HEK293 (cell line): ENCODE results near the gene RANBP1.
A peak's percentile ranks its signal among the peaks of the same experiment; 100 is the strongest.

Experiments used
- CTCF ChIA-PET: fragments of 350-600 bp; formaldehyde crosslinking; extraction: SDS; loops from one replicate; lab custom pipeline; 2021; ENCODE audit warnings: antibody characterized with exemption; lab: Yijun Ruan, JAX
- POLR2A ChIA-PET: fragments of 300-600 bp; formaldehyde crosslinking; extraction: SDS; loops from one replicate; lab custom pipeline; 2020; ENCODE audit warnings: antibody characterized with exemption, inconsistent platforms; lab: Yijun Ruan, JAX
- H3K27ac ChIP-seq: fragments of 200-500 bp; sonication (Bioruptor generic); 2 replicates; pipeline ENCODE4 v1.5.1; 2014; ENCODE audit warnings: low read depth, low read length, control low read depth, inconsistent platforms; ENCODE audit errors: extremely low read depth
- H3K36me3 ChIP-seq, 2 experiments: fragments of 200-500 bp in 1 of 2; sonication (Bioruptor generic) in 1 of 2; 1 replicate in 1 of 2; 2 replicates in 1 of 2; pipeline ENCODE4 v1.5.1; 2014 to 2017; ENCODE audit warnings: inconsistent platforms in 2 of 2, low read length in 2 of 2; ENCODE audit not compliant: control insufficient read depth in 2 of 2, insufficient read depth in 1 of 2
- H3K4me1 ChIP-seq: fragments of 200-500 bp; sonication (Bioruptor generic); 2 replicates; pipeline ENCODE4 v1.5.1; 2014; ENCODE audit warnings: mild to moderate bottlenecking, low read length, inconsistent platforms; ENCODE audit not compliant: control insufficient read depth, insufficient read depth
- H3K4me3 ChIP-seq: 2 replicates; pipeline ENCODE4 v1.5.1; 2011; ENCODE audit warnings: low read depth, mild to moderate bottlenecking, control low read depth, low read length, moderate library complexity
- H3K9me3 ChIP-seq: fragments of 200-500 bp; sonication (Bioruptor generic); 2 replicates; pipeline ENCODE4 v1.5.1; 2014; ENCODE audit warnings: low read depth, low read length, inconsistent platforms; ENCODE audit not compliant: control insufficient read depth, insufficient read depth
- GLI4 ChIP-seq: fragments of 450-650 bp; formaldehyde crosslinking; IDR thresholded peaks from 2 replicates; pipeline ENCODE4 v1.5.1; 2016; ENCODE audit warnings: missing biosample characterization, missing genetic modification characterization
- HIC1 ChIP-seq: fragments of 450-650 bp; formaldehyde crosslinking; IDR thresholded peaks from 2 replicates; pipeline ENCODE4 v1.5.1; 2016; ENCODE audit warnings: missing biosample characterization, missing genetic modification characterization
- INSM2 ChIP-seq: fragments of 450-650 bp; formaldehyde crosslinking; IDR thresholded peaks from 2 replicates; pipeline ENCODE4 v1.5.1; 2016; ENCODE audit warnings: missing biosample characterization, missing genetic modification characterization
- MYNN ChIP-seq: fragments of 450-650 bp; formaldehyde crosslinking; IDR thresholded peaks from 2 replicates; pipeline ENCODE4 v1.5.1; 2016; ENCODE audit warnings: missing biosample characterization, missing genetic modification characterization, borderline replicate concordance
- PATZ1 ChIP-seq: fragments of 450-650 bp; formaldehyde crosslinking; IDR thresholded peaks from 2 replicates; pipeline ENCODE4 v1.5.1; 2016; ENCODE audit warnings: missing biosample characterization, missing genetic modification characterization
- REPIN1 ChIP-seq: fragments of 450-650 bp; formaldehyde crosslinking; IDR thresholded peaks from 2 replicates; pipeline ENCODE4 v1.5.1; 2017; ENCODE audit warnings: missing biosample characterization, missing genetic modification characterization, low read depth
- TSHZ1 ChIP-seq: fragments of 450-650 bp; formaldehyde crosslinking; IDR thresholded peaks from 2 replicates; pipeline ENCODE4 v1.5.1; 2016; ENCODE audit warnings: missing biosample characterization, missing genetic modification characterization, borderline replicate concordance
- WT1 ChIP-seq: fragments of 450-650 bp; formaldehyde crosslinking; IDR thresholded peaks from 2 replicates; pipeline ENCODE4 v1.5.1; 2016; ENCODE audit warnings: missing biosample characterization, missing genetic modification characterization
- ZFHX2 ChIP-seq: fragments of 450-650 bp; formaldehyde crosslinking; conservative IDR thresholded peaks from 2 replicates; pipeline ENCODE4 v1.5.1; 2016; ENCODE audit warnings: missing biosample characterization, missing genetic modification characterization
- ZFP3 ChIP-seq: fragments of 450-650 bp; formaldehyde crosslinking; IDR thresholded peaks from 2 replicates; pipeline ENCODE4 v1.5.1; 2016; ENCODE audit warnings: low read depth, missing biosample characterization, missing genetic modification characterization
- ZFP69B ChIP-seq: fragments of 450-650 bp; formaldehyde crosslinking; IDR thresholded peaks from 2 replicates; pipeline ENCODE4 v1.5.1; 2016; ENCODE audit warnings: missing biosample characterization, missing genetic modification characterization
- ZNF114 ChIP-seq: fragments of 450-650 bp; formaldehyde crosslinking; IDR thresholded peaks from 2 replicates; pipeline ENCODE4 v1.5.0; 2017; ENCODE audit warnings: missing biosample characterization, missing genetic modification characterization
- ZNF248 ChIP-seq: fragments of 450-650 bp; formaldehyde crosslinking; IDR thresholded peaks from 2 replicates; pipeline ENCODE4 v1.5.1; 2017; ENCODE audit warnings: missing biosample characterization, missing genetic modification characterization
- ZNF423 ChIP-seq: fragments of 450-650 bp; formaldehyde crosslinking; IDR thresholded peaks from 2 replicates; pipeline ENCODE4 v1.5.1; 2016; ENCODE audit warnings: missing biosample characterization, missing genetic modification characterization
- ZNF555 ChIP-seq: fragments of 450-650 bp; formaldehyde crosslinking; conservative IDR thresholded peaks from 2 replicates; pipeline ENCODE4 v1.5.1; 2017; ENCODE audit warnings: missing biosample characterization, mild to moderate bottlenecking, missing genetic modification characterization, inconsistent platforms
- ZNF624 ChIP-seq: fragments of 450-650 bp; formaldehyde crosslinking; IDR thresholded peaks from 2 replicates; pipeline ENCODE4 v1.5.1; 2017; ENCODE audit warnings: missing biosample characterization, missing genetic modification characterization
- ZNF660 ChIP-seq: fragments of 450-650 bp; IDR thresholded peaks from 2 replicates; pipeline ENCODE4 v1.5.1; 2018; ENCODE audit warnings: missing biosample characterization, mild to moderate bottlenecking, missing genetic modification characterization
- ZNF76 ChIP-seq: fragments of 450-650 bp; formaldehyde crosslinking; IDR thresholded peaks from 2 replicates; pipeline ENCODE4; 2016; ENCODE audit warnings: low read depth, missing biosample characterization, missing genetic modification characterization, borderline replicate concordance
- ZNF792 ChIP-seq: fragments of 450-650 bp; formaldehyde crosslinking; IDR thresholded peaks from 2 replicates; pipeline ENCODE4 v1.5.1; 2016; ENCODE audit warnings: missing biosample characterization, missing genetic modification characterization
- ZNF830 ChIP-seq: fragments of 450-650 bp; IDR thresholded peaks from 2 replicates; pipeline ENCODE4 v1.5.0; 2018; ENCODE audit warnings: missing biosample characterization, missing genetic modification characterization, low read depth, mild to moderate bottlenecking, moderate library complexity
- ZXDB ChIP-seq: fragments of 450-650 bp; formaldehyde crosslinking; IDR thresholded peaks from 2 replicates; pipeline ENCODE4 v1.5.1; 2016; ENCODE audit warnings: missing biosample characterization, missing genetic modification characterization
- TF ChIP-seq, protein P1 (sequence below): fragments of 450-650 bp; formaldehyde crosslinking; IDR thresholded peaks from 2 replicates; pipeline ENCODE4 v1.5.1; 2016; ENCODE audit warnings: missing biosample characterization, missing genetic modification characterization

RANBP1 gene

DNA sequence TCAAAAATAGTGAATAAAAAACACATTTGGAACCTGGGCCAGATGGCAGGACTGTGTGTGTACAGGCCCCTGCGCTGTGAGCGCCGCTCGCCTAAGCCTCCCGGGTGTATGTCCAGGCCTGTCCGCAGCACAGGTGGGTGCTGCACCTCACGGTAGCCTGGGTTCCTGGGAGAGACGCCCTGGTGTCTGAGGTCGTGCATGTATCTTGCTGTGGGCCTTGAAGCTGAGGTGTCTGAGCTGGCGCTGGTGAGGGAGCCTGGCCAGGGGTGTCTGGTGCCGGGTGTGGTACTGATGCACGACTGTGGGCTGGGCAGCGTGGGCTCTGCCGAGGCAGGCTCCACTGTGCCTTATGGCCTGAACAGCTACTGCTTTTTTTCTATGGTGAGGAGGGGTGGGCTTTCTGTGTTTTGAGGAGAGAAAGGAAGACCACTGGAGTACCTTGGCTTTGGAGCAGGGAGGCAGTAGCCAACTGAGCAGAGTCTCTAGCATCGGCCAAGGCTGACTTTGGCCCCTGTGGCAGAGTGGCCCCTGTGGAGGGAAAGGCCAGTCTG is 11.5 kb downstream of the RANBP1 start:
- Histone ChIP-seq H3K27ac (no peak overlapping the region), H3K9me3 (no peaks in the 10 kb centered on the region), H3K4me3 (no peak overlapping the region), H3K4me1 (no peaks in the 10 kb centered on the region), H3K36me3 (peaks cover 13 to 59% of the 10 kb centered on the region in 2 experiments; a peak in 2 of 3 replicates)
- TF ChIP-seq INSM2 (tag by site-specific recombination): no peak
- TF ChIP-seq ZNF248: no peak
- TF ChIP-seq ZNF792 (tag by site-specific recombination): no peak
- TF ChIP-seq ZNF660: no peak
- no peak for TF ChIP-seq ZNF555 (tag by site-specific recombination)
- TF ChIP-seq ZXDB (tag by site-specific recombination): no peak
- no peak for TF ChIP-seq ZNF830 (tag by site-specific recombination)
- TF ChIP-seq ZFP3 (tag by site-specific recombination): no peak
- TF ChIP-seq TSHZ1 (tag by site-specific recombination): no peak
- no peak for TF ChIP-seq ZNF76
- TF ChIP-seq ZFP69B (tag by site-specific recombination): no peak
- no peak for TF ChIP-seq ZNF114 (tag by site-specific recombination)
- no peak for TF ChIP-seq MYNN (tag by site-specific recombination)
- no peak for TF ChIP-seq ZNF624 (tag by site-specific recombination)
- POLR2A ChIA-PET: interaction anchor here (1.2 to 4.9 kb wide), 2 partner anchors 8 to 14 kb away, joined by 4 to 62 read pairs; partner anchors contain the start of genes RANBP1 and TRMT2A
- CTCF ChIA-PET: interaction anchor here (1.3 kb wide), 1 partner anchor 10 kb away, joined by 3 read pairs; no protein-coding TSS in a partner anchor

DNA sequence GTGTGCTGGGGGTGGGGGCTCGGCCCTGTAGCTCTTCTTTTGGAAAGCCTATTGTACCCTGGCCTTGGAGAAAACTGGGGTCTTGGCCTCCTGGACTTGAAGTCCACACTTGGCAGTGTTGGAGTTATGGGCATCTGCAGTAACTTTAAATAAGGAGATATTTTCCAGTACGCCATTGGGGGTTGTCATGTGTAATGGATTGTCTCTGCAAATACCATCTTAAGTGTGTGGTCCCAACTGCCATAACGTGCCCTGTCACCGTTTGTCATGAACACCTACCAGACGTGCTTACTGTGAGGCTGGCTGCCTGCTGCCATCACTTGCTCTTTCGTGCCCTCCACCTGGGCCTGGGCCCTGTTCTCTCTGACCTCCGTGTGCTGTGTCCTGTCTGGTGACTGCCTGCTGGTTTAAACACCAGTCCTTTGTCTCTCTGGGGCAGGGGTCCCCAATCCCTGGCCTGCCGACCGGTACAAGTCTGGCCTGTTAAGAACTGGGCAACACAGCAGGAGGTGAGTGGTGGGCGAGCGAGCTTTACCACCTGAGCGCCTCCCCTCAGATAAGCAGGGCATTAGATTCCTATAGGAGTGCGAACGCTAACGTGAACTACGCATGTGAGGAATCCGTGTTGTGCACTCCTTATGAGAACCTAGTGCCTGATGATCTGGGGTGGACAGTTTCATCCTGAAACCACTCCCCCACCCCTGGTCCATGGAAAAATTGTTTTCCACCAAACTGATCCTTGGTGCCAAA is 12.1 kb downstream of the RANBP1 start:
- H3K4me1 ChIP-seq: peaks cover 3% of the 10 kb centered on the region; the same call in 1 of the 2 replicates
- no peaks in the 10 kb centered on the region for H3K9me3 ChIP-seq
- H3K36me3 ChIP-seq: peaks cover 7 to 55% of the 10 kb centered on the region in 2 experiments; a peak in 2 of 3 replicates
- H3K27ac ChIP-seq: no peak overlapping the region
- no peak overlapping the region for H3K4me3 ChIP-seq
- ChIA-PET CTCF (interaction anchor here (0.5 to 0.6 kb wide), 2 partner anchors 20 to 103 kb away, joined by 3 read pairs; no protein-coding TSS in a partner anchor), POLR2A (interaction anchor here (1.2 to 4.9 kb wide), 2 partner anchors 9 to 15 kb away, joined by 4 to 62 read pairs; partner anchors contain the start of genes RANBP1 and TRMT2A)
- TF ChIP-seq ZFHX2 (tag by site-specific recombination) (peak; percentile 33; the same call in 1 of the 2 replicates), PATZ1 (no peak), WT1 (tag by site-specific recombination) (0 out of 2 replicates have a peak, but pooled peaks have one; percentile 10), REPIN1 (tag by site-specific recombination) (no peak), HIC1 (tag by site-specific recombination) (0 out of 2 replicates have a peak, but pooled peaks have one; percentile 20), ZNF423 (tag by site-specific recombination) (no peak), GLI4 (tag by site-specific recombination) (no peak)
- TF ChIP-seq, protein P1, sequence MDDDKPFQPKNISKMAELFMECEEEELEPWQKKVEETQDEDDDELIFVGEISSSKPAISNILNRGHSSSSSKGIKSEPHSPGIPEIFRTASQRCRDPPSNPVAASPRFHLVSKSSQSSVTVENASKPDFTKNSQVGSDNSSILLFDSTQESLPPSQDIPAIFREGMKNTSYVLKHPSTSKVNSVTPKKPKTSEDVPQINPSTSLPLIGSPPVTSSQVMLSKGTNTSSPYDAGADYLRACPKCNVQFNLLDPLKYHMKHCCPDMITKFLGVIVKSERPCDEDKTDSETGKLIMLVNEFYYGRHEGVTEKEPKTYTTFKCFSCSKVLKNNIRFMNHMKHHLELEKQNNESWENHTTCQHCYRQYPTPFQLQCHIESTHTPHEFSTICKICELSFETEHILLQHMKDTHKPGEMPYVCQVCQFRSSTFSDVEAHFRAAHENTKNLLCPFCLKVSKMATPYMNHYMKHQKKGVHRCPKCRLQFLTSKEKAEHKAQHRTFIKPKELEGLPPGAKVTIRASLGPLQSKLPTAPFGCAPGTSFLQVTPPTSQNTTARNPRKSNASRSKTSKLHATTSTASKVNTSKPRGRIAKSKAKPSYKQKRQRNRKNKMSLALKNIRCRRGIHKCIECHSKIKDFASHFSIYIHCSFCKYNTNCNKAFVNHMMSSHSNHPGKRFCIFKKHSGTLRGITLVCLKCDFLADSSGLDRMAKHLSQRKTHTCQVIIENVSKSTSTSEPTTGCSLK: no peak
